ENCODE data around the gene TSHR.

TSHR gene

DNA sequence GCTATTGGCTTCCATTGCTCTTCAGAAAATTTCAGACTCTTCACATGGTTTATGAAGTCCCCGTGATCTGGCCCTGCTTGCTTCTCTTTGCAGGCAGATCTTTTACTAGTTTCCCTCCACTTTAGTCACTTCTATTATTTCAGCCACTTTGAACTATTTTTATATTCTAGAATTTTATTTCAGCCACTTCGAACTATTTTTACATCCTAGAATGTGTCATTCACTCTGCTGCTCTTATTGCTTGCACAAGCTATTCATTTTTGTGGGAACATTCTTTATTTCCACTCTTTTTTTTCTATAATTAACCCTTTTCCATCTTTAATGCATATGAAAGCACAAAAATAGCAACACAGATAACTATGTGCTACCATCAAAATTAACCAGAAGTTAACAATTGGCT lies 24.5 kb downstream of the TSHR start:
- TF ChIP-seq, protein P1, sequence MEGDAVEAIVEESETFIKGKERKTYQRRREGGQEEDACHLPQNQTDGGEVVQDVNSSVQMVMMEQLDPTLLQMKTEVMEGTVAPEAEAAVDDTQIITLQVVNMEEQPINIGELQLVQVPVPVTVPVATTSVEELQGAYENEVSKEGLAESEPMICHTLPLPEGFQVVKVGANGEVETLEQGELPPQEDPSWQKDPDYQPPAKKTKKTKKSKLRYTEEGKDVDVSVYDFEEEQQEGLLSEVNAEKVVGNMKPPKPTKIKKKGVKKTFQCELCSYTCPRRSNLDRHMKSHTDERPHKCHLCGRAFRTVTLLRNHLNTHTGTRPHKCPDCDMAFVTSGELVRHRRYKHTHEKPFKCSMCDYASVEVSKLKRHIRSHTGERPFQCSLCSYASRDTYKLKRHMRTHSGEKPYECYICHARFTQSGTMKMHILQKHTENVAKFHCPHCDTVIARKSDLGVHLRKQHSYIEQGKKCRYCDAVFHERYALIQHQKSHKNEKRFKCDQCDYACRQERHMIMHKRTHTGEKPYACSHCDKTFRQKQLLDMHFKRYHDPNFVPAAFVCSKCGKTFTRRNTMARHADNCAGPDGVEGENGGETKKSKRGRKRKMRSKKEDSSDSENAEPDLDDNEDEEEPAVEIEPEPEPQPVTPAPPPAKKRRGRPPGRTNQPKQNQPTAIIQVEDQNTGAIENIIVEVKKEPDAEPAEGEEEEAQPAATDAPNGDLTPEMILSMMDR (IDR thresholded peaks at IDR 0.05; ENCODE audit: low read depth, low read length, missing control alignments), result no peak
- DNase-seq, result no peak
- no peak overlapping the region for H3K4me3 ChIP-seq (ENCODE audit: low read depth, low read length)
- H3K36me3 ChIP-seq (replicated peaks), result no peaks in the 10 kb centered on the region
- H3K27me3 ChIP-seq (replicated peaks), result no peaks in the 10 kb centered on the region
- in situ Hi-C loops (cut with HindIII; ENCODE audit: low pct_ligation_motif_present, low sequenced_read_pairs), result no loop called here
- H3K27ac ChIP-seq, result no peak overlapping the region

DNA sequence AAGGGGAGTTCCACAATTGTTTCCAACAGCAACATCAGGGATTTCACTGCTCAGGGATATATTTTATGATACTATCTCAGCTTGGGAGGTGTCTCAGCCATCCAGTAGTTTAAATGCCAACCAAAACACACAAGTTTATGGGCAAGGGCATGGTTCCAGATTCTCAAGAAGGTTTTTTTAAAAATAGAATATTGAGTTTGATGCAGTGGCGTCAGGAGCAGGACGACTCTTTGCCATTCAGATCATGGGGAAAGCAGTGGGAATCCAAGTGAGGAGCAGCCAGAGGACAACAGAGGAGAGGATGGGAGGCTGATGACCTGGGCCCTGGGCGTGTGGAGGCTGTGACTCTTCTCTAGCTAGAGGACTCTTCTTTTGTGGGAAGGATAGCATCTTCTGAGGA lies 25.7 kb downstream of the TSHR start:
- no peak overlapping the region for H3K27ac ChIP-seq
- DNase-seq, result no peak
- H3K27me3 ChIP-seq (replicated peaks), result no peaks in the 10 kb centered on the region
- no peak overlapping the region for H3K4me3 ChIP-seq (ENCODE audit: low read depth, low read length)
- no peaks in the 10 kb centered on the region for H3K36me3 ChIP-seq (replicated peaks)
- TF ChIP-seq, protein P1 (IDR thresholded peaks at IDR 0.05; ENCODE audit: low read depth, low read length, missing control alignments), result no peak
- in situ Hi-C loops (cut with HindIII; ENCODE audit: low pct_ligation_motif_present, low sequenced_read_pairs), result no loop called here

DNA sequence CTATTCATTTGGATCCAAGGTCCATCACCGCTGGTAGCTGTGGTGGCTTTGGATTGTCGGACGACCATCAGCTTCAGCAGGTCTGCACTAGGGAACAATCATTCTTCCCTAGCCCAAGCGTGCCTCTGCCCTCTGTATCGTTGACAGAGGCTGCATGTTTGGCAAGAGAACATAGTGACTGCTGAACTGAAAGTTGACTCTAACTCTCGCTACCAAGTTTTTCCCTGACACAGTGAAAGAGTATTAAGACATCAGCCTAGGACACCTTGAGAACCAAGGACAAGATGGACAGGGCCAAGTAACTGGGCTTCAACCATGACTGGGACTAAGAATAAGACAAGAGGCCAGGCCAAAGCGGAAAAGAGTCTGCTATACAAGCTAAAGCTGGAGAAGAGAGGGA lies 26.3 kb downstream of the TSHR start:
- Histone ChIP-seq H3K27me3 (replicated peaks) (no peaks in the 10 kb centered on the region), H3K36me3 (replicated peaks) (no peaks in the 10 kb centered on the region), H3K27ac (no peak overlapping the region), H3K4me3 (ENCODE audit: low read depth, low read length) (no peak overlapping the region)
- DNase-seq, result no peak
- TF ChIP-seq, protein P1 (IDR thresholded peaks at IDR 0.05; ENCODE audit: low read depth, low read length, missing control alignments), result no peak
- in situ Hi-C loops (cut with HindIII; ENCODE audit: low pct_ligation_motif_present, low sequenced_read_pairs), result no loop called here

DNA sequence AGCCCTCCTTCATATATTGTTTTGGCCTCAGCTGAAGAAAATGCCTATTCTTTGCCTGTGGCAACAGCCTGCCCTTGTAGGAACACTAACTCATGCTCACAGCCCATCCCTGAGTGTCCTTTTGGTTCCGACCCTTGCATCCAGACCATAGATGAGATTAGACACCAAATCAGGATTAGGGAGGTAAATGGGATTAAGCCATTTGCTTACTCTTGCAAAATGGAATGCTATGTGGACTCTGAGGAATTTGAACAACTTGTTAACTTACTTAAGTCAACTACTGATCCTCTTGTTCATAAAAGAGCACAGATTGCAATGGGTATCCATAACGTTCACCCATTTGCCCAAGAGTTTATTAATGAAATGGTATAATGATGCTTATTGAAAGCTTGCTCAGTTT lies 27.3 kb downstream of the TSHR start:
- Histone ChIP-seq H3K36me3 (replicated peaks) (no peaks in the 10 kb centered on the region), H3K27ac (no peak overlapping the region), H3K27me3 (replicated peaks) (no peaks in the 10 kb centered on the region), H3K4me3 (ENCODE audit: low read depth, low read length) (no peak overlapping the region)
- TF ChIP-seq, protein P1 (IDR thresholded peaks at IDR 0.05; ENCODE audit: low read depth, low read length, missing control alignments), result no peak
- in situ Hi-C loops (cut with HindIII; ENCODE audit: low pct_ligation_motif_present, low sequenced_read_pairs), result no loop called here
- DNase-seq, result no peak

DNA sequence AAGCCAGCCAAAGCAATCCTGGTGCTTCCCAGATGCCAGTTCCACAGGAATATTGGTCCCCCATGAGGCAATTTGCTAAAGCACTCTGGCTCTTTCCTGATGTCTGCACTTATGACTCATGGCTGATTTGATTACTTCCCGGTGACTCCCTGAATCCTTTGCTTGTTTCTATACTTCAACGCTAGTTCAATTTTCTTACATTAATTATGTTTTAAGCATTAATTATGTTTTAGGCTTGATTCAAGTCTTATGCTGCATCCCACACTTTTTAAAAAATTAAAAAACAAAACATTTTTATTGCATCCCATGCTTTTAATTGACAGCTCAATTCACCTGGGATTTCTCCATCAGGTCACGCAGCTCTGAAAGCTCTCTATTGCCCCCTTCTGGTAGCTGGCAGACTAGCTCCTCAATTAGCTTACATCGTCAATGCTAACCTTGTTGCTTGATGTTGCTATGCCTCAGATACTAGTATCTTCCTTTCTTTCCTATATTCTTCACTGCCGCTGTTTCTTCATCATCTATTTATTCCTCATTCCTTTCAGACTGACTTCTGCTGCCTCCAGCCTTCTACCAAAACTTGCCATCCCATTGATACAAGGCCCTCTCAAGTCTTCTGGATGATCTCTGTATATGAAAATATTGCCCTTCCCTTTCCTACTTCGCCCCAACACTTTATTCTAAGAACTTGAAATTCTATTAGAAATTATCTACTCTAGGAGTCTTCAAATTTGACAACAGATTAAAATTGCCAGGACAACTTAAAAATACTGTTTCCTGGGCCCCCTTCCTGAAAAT lies 32.0 kb downstream of the TSHR start:
- Histone ChIP-seq H3K36me3 (replicated peaks) (no peaks in the 10 kb centered on the region), H3K27ac (no peak overlapping the region), H3K4me3 (ENCODE audit: low read depth, low read length) (no peak overlapping the region), H3K27me3 (replicated peaks) (no peaks in the 10 kb centered on the region)
- TF ChIP-seq, protein P1 (IDR thresholded peaks at IDR 0.05; ENCODE audit: low read depth, low read length, missing control alignments), result peak; percentile 97
- in situ Hi-C loops (cut with HindIII; ENCODE audit: low pct_ligation_motif_present, low sequenced_read_pairs), result no loop called here
- peak; percentile 59 for DNase-seq

DNA sequence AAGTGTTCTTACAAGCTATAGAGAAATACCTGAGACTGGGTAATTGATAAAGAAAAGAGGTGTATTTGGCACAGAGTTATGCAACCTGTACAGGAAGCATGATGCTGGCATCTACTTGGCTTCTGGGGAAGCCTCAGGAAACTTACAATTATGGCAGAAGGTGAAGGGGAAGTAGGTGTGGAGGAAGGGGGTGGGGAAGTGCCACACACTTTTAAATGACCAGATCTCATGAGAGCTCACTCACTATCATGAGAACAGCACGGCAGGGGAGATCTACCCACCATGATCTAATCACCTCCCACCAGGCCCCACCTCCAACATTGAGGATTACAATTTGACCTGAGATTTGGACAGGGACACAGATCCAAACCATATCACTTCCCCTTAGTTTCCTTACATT lies 32.8 kb downstream of the TSHR start:
- TF ChIP-seq, protein P1 (IDR thresholded peaks at IDR 0.05; ENCODE audit: low read depth, low read length, missing control alignments), result no peak
- Histone ChIP-seq H3K36me3 (replicated peaks) (no peaks in the 10 kb centered on the region), H3K4me3 (ENCODE audit: low read depth, low read length) (no peak overlapping the region), H3K27ac (no peak overlapping the region), H3K27me3 (replicated peaks) (no peaks in the 10 kb centered on the region)
- in situ Hi-C loops (cut with HindIII; ENCODE audit: low pct_ligation_motif_present, low sequenced_read_pairs), result no loop called here
- no peak for DNase-seq

Measured in brain microvascular endothelial cell (primary cell).